Mammary epithelial cell (primary cell): Measurements from ENCODE around the gene SFR1.

Source experiments
- CTCF ChIP-seq, 2 donors: IDR thresholded peaks in 1 of 2; conservative IDR thresholded peaks in 1 of 2; 2 replicates each; pipeline ENCODE4 v1.5.1; 2011 to 2012; ENCODE audit warnings: inconsistent platforms in 2 of 2, low read length in 2 of 2, mild to moderate bottlenecking in 2 of 2, control low read depth in 1 of 2, low read depth in 1 of 2; ENCODE audit not compliant: insufficient read depth in 1 of 2; ENCODE audit errors: extremely low read depth in 1 of 2
- EZH2 ChIP-seq: IDR thresholded peaks from 2 replicates; pipeline ENCODE4 v1.6.1; 2012; ENCODE audit warnings: low read length, inconsistent platforms, borderline replicate concordance

- TF ChIP-seq CTCF (conservative IDR thresholded peaks at IDR 0.05 in 1 of 2, IDR thresholded peaks at IDR 0.05 in 1 of 2; ENCODE audit: extremely low read depth in 1 of 2, insufficient read depth in 1 of 2, low read depth in 1 of 2, low read length in 2 of 2) = no peak
- no peak for TF ChIP-seq EZH2
Observed at GRCh38 chr10:104150139-104150538, 28.2 kb downstream of the SFR1 start.
